PC-9 (cell line): ENCODE results near the gene PRMT1.

Experiments used
- EZH2 ChIP-seq: fragments of 200-600 bp; sonication (generic); IDR thresholded peaks from 2 replicates; pipeline ENCODE4 v1.8.0; 2017; ENCODE audit warnings: antibody characterized with exemption, low read depth
- TF ChIP-seq, protein P1 (sequence below): fragments of 200-600 bp; sonication (generic); conservative IDR thresholded peaks from 2 replicates; pipeline ENCODE4 v1.6.1; 2017; ENCODE audit warnings: mixed run types, antibody characterized with exemption, mild to moderate bottlenecking, moderate library complexity

DNA sequence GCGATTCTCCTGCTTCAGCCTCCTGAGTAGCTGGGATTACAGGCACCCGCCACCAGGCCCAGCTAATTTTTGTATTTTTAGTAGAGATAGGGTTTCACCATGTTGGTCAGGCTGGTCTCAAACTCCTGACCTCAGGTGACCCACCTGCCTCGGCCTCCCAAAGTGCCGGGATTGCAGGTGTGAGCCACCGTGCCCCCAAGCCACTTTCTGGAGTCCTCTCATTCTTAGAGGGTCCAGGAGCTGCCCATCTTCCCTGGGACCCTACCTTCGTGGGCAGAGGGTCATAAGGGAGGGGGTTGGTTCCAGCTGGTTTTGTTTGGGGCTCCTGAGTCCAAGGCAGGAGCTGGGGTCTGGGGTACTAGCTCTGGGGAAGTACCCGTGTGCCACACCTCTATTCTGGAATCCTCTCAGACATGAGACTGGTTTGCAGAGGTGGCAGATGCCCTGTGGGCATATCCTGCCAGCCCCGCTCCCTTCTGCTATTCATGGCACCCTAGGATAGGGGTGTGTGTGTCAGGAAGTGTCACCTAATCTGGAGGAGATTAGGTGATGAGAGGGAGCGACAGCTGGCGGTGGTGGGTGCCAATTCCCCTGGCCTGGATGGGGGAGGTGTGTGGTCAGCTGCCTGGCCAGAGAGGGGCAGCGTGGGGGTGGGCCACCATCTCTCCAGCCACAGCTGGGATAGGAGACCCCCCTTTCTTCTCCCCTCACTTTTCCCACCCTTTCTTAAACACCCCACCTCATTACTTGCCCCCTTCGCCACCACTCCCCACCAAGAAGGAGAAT is 2.1 kb downstream of the PRMT1 start:
- TF ChIP-seq, protein P1, sequence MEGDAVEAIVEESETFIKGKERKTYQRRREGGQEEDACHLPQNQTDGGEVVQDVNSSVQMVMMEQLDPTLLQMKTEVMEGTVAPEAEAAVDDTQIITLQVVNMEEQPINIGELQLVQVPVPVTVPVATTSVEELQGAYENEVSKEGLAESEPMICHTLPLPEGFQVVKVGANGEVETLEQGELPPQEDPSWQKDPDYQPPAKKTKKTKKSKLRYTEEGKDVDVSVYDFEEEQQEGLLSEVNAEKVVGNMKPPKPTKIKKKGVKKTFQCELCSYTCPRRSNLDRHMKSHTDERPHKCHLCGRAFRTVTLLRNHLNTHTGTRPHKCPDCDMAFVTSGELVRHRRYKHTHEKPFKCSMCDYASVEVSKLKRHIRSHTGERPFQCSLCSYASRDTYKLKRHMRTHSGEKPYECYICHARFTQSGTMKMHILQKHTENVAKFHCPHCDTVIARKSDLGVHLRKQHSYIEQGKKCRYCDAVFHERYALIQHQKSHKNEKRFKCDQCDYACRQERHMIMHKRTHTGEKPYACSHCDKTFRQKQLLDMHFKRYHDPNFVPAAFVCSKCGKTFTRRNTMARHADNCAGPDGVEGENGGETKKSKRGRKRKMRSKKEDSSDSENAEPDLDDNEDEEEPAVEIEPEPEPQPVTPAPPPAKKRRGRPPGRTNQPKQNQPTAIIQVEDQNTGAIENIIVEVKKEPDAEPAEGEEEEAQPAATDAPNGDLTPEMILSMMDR, result 0 out of 2 replicates have a peak, but pooled peaks have one; percentile 9
- no peak for TF ChIP-seq EZH2
